NCI-H1105 (cell line): ENCODE measurements around the gene ADPRM.
A peak's percentile ranks its signal among the peaks of the same experiment; 100 is the strongest.
"Not testable (repeated sequence)": the region's sequence is repeated elsewhere in the genome, so short reads cannot be mapped to it uniquely, and the experiment has no call there.

Experiments used
- DNase-seq: peaks from one replicate; lab custom pipeline; 2025; lab: John Stamatoyannopoulos, UW

The ADPRM gene

GRCh38 chr17:10697092-10698081 lies at the start of gene ADPRM, which contains the start of gene SCO1:
TSS of gene ADPRM (plus strand) at chr17:10697594. CDS start at chr17:10704927, 7,333 bp downstream.
TSS of gene SCO1 (minus strand) at chr17:10697533. CDS start at chr17:10697507, 26 bp downstream.
- DNase-seq = peak; percentile 92

DNA sequence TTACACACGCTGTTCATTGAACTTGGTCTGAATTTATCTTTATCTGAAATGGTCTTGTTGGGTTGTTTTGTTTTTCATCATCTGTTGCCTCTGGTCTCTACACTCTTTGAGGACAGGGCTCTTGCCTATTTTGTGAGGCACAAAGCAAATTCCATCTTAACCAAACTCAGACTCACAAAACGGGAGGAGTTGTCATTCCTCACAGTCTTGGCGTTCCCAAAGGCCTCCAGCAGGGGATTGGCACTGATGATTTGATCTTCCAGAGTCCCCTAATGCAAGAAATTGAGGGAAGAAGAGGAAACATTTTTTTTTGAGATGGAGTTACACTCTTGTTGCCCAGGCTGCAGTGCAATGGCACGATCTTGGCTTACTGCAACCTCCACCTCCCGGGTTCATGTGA lies 49.0 kb upstream of the ADPRM start:
- DNase-seq = no peak

GRCh38 chr17:10648956-10649355 lies 48.4 kb upstream of the ADPRM start:
- DNase-seq = no peak

GRCh38 chr17:10649602-10650001 lies 47.8 kb upstream of the ADPRM start:
- no peak for DNase-seq

DNA sequence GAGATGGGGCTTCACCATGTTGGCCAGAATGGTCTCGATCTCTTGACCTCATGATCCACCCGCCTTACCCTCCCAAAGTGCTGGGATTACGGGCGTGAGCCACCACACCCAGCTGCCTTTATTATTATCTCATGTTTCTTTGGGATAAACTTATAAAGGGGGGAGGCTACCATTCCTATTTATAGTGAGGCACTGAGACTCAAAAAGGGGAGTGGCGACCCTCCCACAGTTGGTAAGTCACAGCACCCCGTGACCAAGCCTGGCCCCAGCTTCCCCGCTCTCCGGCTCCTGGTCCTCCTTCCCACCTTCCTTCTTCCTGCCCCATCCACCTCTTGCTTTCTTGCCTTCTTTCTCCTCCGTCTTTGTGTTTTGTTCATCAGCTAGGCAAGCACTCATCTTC lies 45.5 kb upstream of the ADPRM start:
- no peak for DNase-seq

DNA sequence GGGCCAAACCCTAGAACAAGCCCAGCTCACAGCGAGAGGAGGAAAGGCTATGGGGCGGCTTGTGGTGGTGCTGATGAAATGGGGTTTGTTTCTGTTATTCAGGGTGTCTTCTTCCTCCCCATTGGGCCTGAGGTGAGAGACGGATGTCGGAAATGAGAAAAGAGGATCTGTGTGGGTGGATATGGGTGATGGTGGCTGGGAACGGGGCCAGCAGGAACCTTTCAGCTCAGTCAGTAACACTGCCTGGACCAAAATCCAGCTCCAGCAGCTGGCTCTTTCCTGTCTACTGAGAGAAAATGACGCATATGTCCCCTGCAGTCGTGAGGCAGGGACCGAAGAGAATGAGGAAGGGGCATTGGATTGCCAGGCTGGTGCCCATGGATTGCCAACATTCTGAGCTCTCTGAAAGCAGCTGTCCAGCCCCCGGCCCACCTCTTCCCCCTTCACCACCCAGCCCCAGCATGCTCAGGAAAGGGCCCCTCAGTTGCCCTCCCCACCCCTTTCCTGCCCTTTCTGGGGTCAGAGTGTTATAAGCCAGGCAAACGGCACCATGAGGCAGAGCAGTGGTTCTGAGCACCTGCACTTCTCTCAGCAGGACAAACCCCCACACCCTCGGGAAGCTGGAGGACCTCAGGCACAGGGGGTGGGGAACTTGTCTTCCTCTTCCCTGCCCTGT lies 44.3 kb upstream of the ADPRM start:
- no peak for DNase-seq

- DNase-seq = no peak
These were observed 43.4 kb upstream of the ADPRM start for GRCh38 chr17:10653987-10654386.

DNA sequence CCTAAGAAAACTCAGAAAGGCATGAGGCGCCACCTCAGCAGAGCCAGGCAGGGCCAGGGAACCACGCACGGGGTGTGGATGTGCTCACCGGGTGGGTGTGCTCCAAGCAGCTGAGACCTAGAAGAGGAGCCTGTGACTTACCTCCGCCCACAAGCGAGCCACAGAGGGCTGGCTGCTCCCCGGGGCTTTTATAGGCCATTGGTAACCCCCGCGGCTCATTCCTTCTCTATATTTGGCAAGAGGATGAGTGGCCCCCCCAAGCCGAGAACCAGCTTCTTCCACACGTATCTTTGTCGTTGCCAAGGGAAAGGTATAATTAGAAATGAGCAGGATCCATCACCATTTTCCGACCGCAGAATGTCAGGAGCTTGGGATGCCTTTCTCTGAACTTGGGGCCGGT lies 40.2 kb upstream of the ADPRM start, which contains the start of gene MYH3:
TSS of gene MYH3 (minus strand) at position 162 of the 400 bp plus-strand sequence. CDS start 2,245 bp downstream, outside the sequence.
- DNase-seq = no peak

GRCh38 chr17:10657879-10658278 lies 39.5 kb upstream of the ADPRM start:
- no peak for DNase-seq

DNA sequence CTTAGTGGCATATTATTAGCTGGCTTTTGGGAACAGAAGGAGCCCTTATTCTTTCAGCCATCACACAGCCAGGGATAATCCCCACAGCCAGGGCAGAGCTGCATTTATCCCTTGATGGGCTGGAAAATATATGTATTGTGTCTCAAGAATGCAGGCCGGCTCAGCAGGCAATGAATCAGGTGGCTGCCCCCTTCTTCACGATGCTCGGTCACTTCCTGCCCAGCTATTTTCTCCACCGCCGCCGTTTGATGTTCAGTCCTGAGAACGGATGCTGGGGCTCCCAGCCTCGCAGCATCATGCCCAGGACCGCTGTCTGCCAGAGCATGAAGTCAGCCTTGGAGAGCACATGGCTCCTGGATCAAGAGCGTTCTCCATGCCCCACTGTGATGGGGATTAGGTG lies 36.0 kb upstream of the ADPRM start:
- no peak for DNase-seq

GRCh38 chr17:10663231-10663630 lies 34.2 kb upstream of the ADPRM start:
- DNase-seq = no peak

- no peak for DNase-seq
These were observed 32.8 kb upstream of the ADPRM start for GRCh38 chr17:10664571-10664970.

GRCh38 chr17:10666906-10667305 lies 30.5 kb upstream of the ADPRM start:
- no peak for DNase-seq

GRCh38 chr17:10668775-10669174 lies 28.6 kb upstream of the ADPRM start:
- no peak for DNase-seq

GRCh38 chr17:10673312-10673711 lies 24.1 kb upstream of the ADPRM start:
- no peak for DNase-seq

DNA sequence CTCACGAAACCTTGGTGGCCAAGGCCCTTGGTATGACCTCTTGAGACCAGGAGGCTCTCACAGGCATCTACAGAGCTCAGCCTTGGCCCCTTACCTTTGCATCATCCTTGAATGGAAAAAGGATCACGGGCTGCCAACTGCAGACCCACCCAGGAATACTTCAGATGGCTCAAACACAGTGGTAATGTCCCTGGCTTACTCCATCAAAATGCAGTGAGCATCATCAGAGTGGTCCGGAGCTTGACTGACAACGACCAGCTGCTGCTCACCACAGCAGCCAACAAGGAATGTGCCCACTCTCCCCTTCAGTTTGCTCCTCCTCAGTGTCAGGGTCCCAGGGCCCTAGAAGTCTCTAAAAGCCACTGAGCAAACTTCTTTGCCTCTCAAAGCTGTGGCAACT lies 22.7 kb upstream of the ADPRM start:
- no peak for DNase-seq

DNA sequence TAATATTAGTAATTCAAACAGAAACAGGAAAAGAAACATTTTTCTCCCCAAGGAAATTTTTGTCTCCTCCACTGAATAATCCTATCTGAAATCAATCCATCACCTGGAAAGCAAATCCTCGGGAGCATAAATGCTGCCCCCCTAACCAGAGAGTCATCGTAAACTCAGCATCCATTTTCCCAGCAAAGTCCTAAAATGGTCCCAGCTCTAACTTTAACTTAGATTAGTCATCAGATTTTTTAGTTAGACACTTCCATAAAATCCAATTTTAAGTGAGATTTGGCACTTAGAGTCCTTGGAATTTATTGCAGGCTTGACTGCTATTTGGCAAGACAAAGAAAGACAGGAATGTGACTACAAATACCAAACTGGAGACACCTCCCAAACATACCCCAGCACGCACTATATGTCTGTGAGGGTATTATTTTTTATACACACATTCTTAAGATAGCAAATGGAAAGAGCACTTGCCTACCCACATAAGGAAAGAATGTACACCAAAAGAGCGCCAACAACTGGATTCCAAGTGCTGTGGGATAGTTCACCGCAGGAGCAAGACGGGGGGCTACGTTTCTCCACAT lies 15.4 kb upstream of the ADPRM start:
- DNase-seq = no peak

- DNase-seq = no peak
These were observed 13.5 kb upstream of the ADPRM start for GRCh38 chr17:10683853-10684252.

DNA sequence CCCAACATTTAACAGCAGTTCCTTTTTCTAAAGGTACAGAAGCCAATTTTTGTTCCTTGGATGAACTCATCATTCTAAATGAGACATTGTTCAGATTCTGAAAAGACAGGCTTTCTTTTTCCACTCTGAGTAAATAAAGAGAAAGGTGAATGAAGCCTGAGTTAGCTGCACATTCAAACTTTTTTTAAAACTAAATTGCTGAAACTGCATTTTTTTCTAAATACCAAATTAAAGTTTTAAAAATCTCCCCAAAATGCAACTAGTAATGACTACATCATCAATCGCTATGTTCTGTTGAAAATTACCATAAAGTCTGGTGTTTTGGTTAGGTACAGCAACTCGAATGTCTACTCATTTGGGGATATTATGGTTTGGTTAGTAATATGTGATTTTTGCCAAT lies 9.9 kb upstream of the ADPRM start:
- no peak for DNase-seq

DNA sequence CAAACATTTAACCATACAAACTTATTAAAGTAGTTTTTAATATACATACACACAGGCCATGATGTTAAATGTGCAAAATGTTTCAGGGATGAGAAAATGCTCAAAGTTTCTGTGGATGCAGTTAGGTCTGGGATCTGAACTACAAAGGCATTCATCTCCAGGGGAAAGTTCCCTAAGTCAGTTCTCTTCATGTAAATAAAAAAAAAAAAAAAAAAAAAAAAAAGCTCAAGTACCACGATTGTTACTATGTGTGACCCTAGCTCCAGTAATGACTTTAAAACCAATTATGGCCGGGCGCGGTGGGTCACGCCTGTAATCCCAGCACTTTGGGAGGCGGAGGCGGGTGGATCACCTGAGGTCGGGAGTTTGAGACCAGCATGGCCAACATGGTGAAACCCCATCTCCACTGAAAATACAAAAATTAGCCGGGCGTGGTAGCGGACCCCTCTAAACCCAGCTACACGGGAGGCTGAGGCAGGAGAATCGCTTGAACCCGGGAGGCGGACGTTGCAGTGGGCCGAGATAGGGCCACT lies 1.5 kb upstream of the ADPRM start:
- not testable (repeated sequence) for DNase-seq

- no peak for DNase-seq
These were observed 863 bp downstream of the ADPRM start for GRCh38 chr17:10698096-10698818.

DNA sequence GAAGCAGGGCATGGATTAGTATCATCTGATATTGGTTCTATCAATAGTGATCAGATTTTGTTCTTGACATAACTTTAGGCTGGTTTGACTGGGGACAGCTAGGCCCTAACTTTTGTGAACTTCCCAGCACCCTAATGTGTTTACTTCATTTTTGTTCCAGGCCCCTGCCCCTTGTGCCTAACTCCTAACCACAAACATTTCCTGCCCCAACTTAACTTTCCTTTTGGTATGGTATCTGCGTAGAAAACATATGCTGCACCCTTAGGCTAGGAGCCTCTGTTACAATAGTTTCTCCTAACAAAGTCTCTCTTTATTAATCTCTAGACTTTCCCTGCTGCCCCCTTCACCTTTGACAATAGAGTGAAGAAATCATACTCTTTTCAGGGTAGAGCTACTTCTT lies 2.5 kb downstream of the ADPRM start:
- no peak for DNase-seq
